ENCODE data around the gene MC1R. TPM values are rescaled to one million over a fixed set of nuclear protein-coding genes. Genes with fewer than 3 reads are reported as not detected.

MC1R gene
- total RNA-seq, 2 experiments from 2014 or later, result 1.6 to 1.8 TPM

- ChIA-PET POLR2A (interaction anchor here (0.9 kb wide), 1 partner anchor 12 kb away, joined by 3 read pairs; no protein-coding TSS in a partner anchor), CTCF (interaction anchor here (1.0 to 1.9 kb wide), 2 partner anchors 16 to 33 kb away, joined by 3 to 4 read pairs; no protein-coding TSS in a partner anchor)
These were observed 24.8 kb upstream of the MC1R start for GRCh38 chr16:89893642-89894548.

- ChIA-PET POLR2A (no interaction called here), CTCF (no interaction called here)
These were observed 23.0 kb upstream of the MC1R start for GRCh38 chr16:89895482-89896250.

- CTCF ChIA-PET, result interaction anchor here (0.7 kb wide), 1 partner anchor 15 kb away, joined by 5 read pairs; no protein-coding TSS in a partner anchor
- POLR2A ChIA-PET, result no interaction called here
These were observed 21.5 kb upstream of the MC1R start for GRCh38 chr16:89897204-89897603.

- ChIA-PET POLR2A (no interaction called here), CTCF (interaction anchor here (0.6 to 1.5 kb wide), 2 partner anchors 11 to 21 kb away, joined by 3 to 9 read pairs; no protein-coding TSS in a partner anchor)
These were observed 20.3 kb upstream of the MC1R start for GRCh38 chr16:89898201-89898967.

GRCh38 chr16:89899879-89900481 lies 18.7 kb upstream of the MC1R start:
- CTCF ChIA-PET, result interaction anchor here (1.5 kb wide), 1 partner anchor 10 kb away, joined by 9 read pairs; no protein-coding TSS in a partner anchor
- POLR2A ChIA-PET, result no interaction called here

- CTCF ChIA-PET, result no interaction called here
- POLR2A ChIA-PET, result no interaction called here
These were observed 17.8 kb upstream of the MC1R start for GRCh38 chr16:89900885-89901284.

- ChIA-PET POLR2A (no interaction called here), CTCF (no interaction called here)
These were observed 15.7 kb upstream of the MC1R start for GRCh38 chr16:89902980-89903379.

GRCh38 chr16:89903908-89904515 lies 14.7 kb upstream of the MC1R start:
- POLR2A ChIA-PET, result no interaction called here
- CTCF ChIA-PET, result no interaction called here

- ChIA-PET CTCF (no interaction called here), POLR2A (no interaction called here)
These were observed 13.8 kb upstream of the MC1R start for GRCh38 chr16:89904606-89905510.

- CTCF ChIA-PET, result interaction anchor here (0.6 kb wide), 1 partner anchor 130 kb away, joined by 3 read pairs; no protein-coding TSS in a partner anchor
- POLR2A ChIA-PET, result no interaction called here
These were observed 13.0 kb upstream of the MC1R start for GRCh38 chr16:89905511-89906139.

- ChIA-PET POLR2A (no interaction called here), CTCF (interaction anchor here (0.6 kb wide), 1 partner anchor 131 kb away, joined by 3 read pairs; no protein-coding TSS in a partner anchor)
These were observed 12.3 kb upstream of the MC1R start for GRCh38 chr16:89906140-89907025.

- ChIA-PET POLR2A (no interaction called here), CTCF (interaction anchor here (1.0 kb wide), 1 partner anchor 47 kb away, joined by 3 read pairs; no protein-coding TSS in a partner anchor)
These were observed 11.4 kb upstream of the MC1R start for GRCh38 chr16:89907055-89907814.

GRCh38 chr16:89908236-89908635 lies 10.4 kb upstream of the MC1R start:
- ChIA-PET POLR2A (interaction anchor here (0.6 kb wide), 1 partner anchor 387 kb away, joined by 3 read pairs; no protein-coding TSS in a partner anchor), CTCF (interaction anchor here (1.4 kb wide), 1 partner anchor 47 kb away, joined by 4 read pairs; no protein-coding TSS in a partner anchor)

- ChIA-PET CTCF (interaction anchor here (0.7 to 2.4 kb wide), 15 partner anchors 9 to 204 kb away, joined by 3 to 10 read pairs (median 4); partner anchors contain the start of genes MC1R and TUBB3), POLR2A (interaction anchor here (0.5 kb wide), 1 partner anchor 737 kb away, joined by 5 read pairs; no protein-coding TSS in a partner anchor)
These were observed 8.6 kb upstream of the MC1R start for GRCh38 chr16:89909777-89910716.

All from activated CD8-positive, alpha-beta memory T cell treated with anti-CD3 and anti-CD28 coated beads for 36 hours (primary cell).